ENCODE results near the gene F2RL2. TPM values are rescaled to one million over a fixed set of nuclear protein-coding genes. Genes with fewer than 3 reads are reported as not detected.

F2RL2 gene
- total and polyA plus RNA-seq, 4 donors = 0.08 to 1.3 (median 0.78) TPM

GRCh38 chr5:76600716-76601115 is 22.5 kb downstream of the F2RL2 start:
- no peaks in the 10 kb centered on the region for H3K9me3 ChIP-seq (ENCODE audit: control insufficient read depth in 4 of 4, low read length in 3 of 4)
- no peak for DNase-seq (ENCODE audit: low spot score)
- no peak overlapping the region for H3K27ac ChIP-seq (ENCODE audit: low read depth in 1 of 2, low read length in 2 of 2)
- no peaks in the 10 kb centered on the region for H3K4me1 ChIP-seq (ENCODE audit: control insufficient read depth in 4 of 4, insufficient read depth in 4 of 4, low read length in 3 of 4)
- no peak overlapping the region for H3K9ac ChIP-seq (ENCODE audit: low read depth in 1 of 2, low read length in 2 of 2)
- H3K36me3 ChIP-seq (ENCODE audit: control insufficient read depth in 4 of 4, insufficient read depth in 3 of 4, low read depth in 1 of 4, low read length in 3 of 4) = peaks cover 6 to 52% (median 22%) of the 10 kb centered on the region in 4 donors
- 86% methylated on average over 4 of the region's 4 CpGs for WGBS
- TF ChIP-seq SP1 (IDR thresholded peaks at IDR 0.05) (no peak), RAD21 (IDR thresholded peaks at IDR 0.05) (no peak), GABPA (IDR thresholded peaks at IDR 0.05 in 1 of 2, conservative IDR thresholded peaks at IDR 0.05 in 1 of 2) (no peak), JUND (IDR thresholded peaks at IDR 0.05) (no peak), ATF3 (IDR thresholded peaks at IDR 0.05) (no peak), EGR1 (IDR thresholded peaks at IDR 0.05; ENCODE audit: low read depth in 2 of 2) (no peak)
- H3K27me3 ChIP-seq (ENCODE audit: control insufficient read depth in 4 of 4, insufficient read depth in 4 of 4, low read length in 3 of 4) = no peaks in the 10 kb centered on the region
- H3K4me3 ChIP-seq (ENCODE audit: low read depth in 1 of 3, low read length in 3 of 3) = no peak overlapping the region

DNA sequence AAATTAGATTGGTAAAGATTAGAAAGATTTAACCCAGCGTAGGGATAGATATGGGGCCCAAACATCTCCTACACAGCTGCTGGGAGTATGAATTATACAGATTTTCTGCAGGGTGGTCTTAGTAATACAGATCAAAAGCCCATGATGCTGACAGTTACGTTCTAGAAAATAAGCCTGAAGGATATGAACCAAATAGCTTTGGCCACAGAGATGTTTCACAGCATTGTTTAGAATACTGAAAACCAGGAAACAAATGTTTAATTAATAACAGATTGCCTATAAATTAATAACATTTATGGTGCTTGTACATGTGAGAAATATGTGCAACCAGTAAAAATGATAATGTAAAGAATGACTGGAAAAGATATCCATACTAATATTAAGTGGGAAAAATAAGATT is 24.7 kb downstream of the F2RL2 start:
- Histone ChIP-seq H3K4me1 (ENCODE audit: control insufficient read depth in 4 of 4, insufficient read depth in 4 of 4, low read length in 3 of 4) (no peaks in the 10 kb centered on the region), H3K9ac (ENCODE audit: low read depth in 1 of 2, low read length in 2 of 2) (no peak overlapping the region), H3K27ac (ENCODE audit: low read depth in 1 of 2, low read length in 2 of 2) (no peak overlapping the region), H3K27me3 (ENCODE audit: control insufficient read depth in 4 of 4, insufficient read depth in 4 of 4, low read length in 3 of 4) (no peaks in the 10 kb centered on the region), H3K4me3 (ENCODE audit: low read depth in 1 of 3, low read length in 3 of 3) (no peak overlapping the region), H3K36me3 (ENCODE audit: control insufficient read depth in 4 of 4, insufficient read depth in 3 of 4, low read depth in 1 of 4, low read length in 3 of 4) (peaks cover 6 to 50% (median 19%) of the 10 kb centered on the region in 4 donors), H3K9me3 (ENCODE audit: control insufficient read depth in 4 of 4, low read length in 3 of 4) (no peaks in the 10 kb centered on the region)
- TF ChIP-seq TAF1 (conservative IDR thresholded peaks at IDR 0.05) (no peak), RXRA (IDR thresholded peaks at IDR 0.05) (no peak), FOXA2 (IDR thresholded peaks at IDR 0.05) (no peak), HNF4A (conservative IDR thresholded peaks at IDR 0.05) (no peak), GABPA (IDR thresholded peaks at IDR 0.05 in 1 of 2, conservative IDR thresholded peaks at IDR 0.05 in 1 of 2) (no peak), NR2F2 (IDR thresholded peaks at IDR 0.05) (no peak), YY1 (IDR thresholded peaks at IDR 0.05) (no peak), HNF4G (IDR thresholded peaks at IDR 0.05) (no peak), SP1 (IDR thresholded peaks at IDR 0.05) (no peak), JUND (IDR thresholded peaks at IDR 0.05) (no peak), FOXA1 (IDR thresholded peaks at IDR 0.05) (no peak)
- TF ChIP-seq, protein P1, sequence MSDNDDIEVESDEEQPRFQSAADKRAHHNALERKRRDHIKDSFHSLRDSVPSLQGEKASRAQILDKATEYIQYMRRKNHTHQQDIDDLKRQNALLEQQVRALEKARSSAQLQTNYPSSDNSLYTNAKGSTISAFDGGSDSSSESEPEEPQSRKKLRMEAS (IDR thresholded peaks at IDR 0.05) = no peak
- TF ChIP-seq, protein P2, sequence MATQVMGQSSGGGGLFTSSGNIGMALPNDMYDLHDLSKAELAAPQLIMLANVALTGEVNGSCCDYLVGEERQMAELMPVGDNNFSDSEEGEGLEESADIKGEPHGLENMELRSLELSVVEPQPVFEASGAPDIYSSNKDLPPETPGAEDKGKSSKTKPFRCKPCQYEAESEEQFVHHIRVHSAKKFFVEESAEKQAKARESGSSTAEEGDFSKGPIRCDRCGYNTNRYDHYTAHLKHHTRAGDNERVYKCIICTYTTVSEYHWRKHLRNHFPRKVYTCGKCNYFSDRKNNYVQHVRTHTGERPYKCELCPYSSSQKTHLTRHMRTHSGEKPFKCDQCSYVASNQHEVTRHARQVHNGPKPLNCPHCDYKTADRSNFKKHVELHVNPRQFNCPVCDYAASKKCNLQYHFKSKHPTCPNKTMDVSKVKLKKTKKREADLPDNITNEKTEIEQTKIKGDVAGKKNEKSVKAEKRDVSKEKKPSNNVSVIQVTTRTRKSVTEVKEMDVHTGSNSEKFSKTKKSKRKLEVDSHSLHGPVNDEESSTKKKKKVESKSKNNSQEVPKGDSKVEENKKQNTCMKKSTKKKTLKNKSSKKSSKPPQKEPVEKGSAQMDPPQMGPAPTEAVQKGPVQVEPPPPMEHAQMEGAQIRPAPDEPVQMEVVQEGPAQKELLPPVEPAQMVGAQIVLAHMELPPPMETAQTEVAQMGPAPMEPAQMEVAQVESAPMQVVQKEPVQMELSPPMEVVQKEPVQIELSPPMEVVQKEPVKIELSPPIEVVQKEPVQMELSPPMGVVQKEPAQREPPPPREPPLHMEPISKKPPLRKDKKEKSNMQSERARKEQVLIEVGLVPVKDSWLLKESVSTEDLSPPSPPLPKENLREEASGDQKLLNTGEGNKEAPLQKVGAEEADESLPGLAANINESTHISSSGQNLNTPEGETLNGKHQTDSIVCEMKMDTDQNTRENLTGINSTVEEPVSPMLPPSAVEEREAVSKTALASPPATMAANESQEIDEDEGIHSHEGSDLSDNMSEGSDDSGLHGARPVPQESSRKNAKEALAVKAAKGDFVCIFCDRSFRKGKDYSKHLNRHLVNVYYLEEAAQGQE (IDR thresholded peaks at IDR 0.05) = no peak
- TF ChIP-seq, protein P3, sequence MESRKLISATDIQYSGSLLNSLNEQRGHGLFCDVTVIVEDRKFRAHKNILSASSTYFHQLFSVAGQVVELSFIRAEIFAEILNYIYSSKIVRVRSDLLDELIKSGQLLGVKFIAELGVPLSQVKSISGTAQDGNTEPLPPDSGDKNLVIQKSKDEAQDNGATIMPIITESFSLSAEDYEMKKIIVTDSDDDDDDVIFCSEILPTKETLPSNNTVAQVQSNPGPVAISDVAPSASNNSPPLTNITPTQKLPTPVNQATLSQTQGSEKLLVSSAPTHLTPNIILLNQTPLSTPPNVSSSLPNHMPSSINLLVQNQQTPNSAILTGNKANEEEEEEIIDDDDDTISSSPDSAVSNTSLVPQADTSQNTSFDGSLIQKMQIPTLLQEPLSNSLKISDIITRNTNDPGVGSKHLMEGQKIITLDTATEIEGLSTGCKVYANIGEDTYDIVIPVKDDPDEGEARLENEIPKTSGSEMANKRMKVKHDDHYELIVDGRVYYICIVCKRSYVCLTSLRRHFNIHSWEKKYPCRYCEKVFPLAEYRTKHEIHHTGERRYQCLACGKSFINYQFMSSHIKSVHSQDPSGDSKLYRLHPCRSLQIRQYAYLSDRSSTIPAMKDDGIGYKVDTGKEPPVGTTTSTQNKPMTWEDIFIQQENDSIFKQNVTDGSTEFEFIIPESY (IDR thresholded peaks at IDR 0.05) = no peak
- DNase-seq (ENCODE audit: low spot score) = no peak
- 97% methylated on average over 2 of the region's 2 CpGs for WGBS

All from liver (tissue), 9 donors.